GM12878 (cell line): ENCODE results near the gene SMIM35. TPM values are rescaled to one million over a fixed set of nuclear protein-coding genes. Genes with fewer than 3 reads are reported as not detected.

Experiments
- ATF7 ChIP-seq: fragments of 450-650 bp; IDR thresholded peaks from 2 replicates; pipeline ENCODE4 v1.6.1; 2016; ENCODE audit warnings: low read depth, mild to moderate bottlenecking
- BACH1 ChIP-seq: fragments of 450-650 bp; IDR thresholded peaks from 2 replicates; pipeline ENCODE4 v1.6.1; 2017; ENCODE audit warnings: mild to moderate bottlenecking, borderline replicate concordance
- BCL11A ChIP-seq: IDR thresholded peaks from 2 replicates; pipeline ENCODE4 v1.6.1; 2011; ENCODE audit warnings: low read depth, low read length
- BHLHE40 ChIP-seq, 2 experiments: fragments of 450-650 bp in 1 of 2; IDR thresholded peaks; 2 replicates each; pipeline ENCODE4 v1.6.1; 2011 to 2017; ENCODE audit warnings: low read depth in 2 of 2, borderline replicate concordance in 1 of 2, improper control_type of control experiment in 1 of 2, low read length in 1 of 2, mild to moderate bottlenecking in 1 of 2
- CBX3 ChIP-seq: fragments of 200-600 bp; sonication (generic); IDR thresholded peaks from 2 replicates; pipeline ENCODE4 v1.6.1; 2016; ENCODE audit warnings: low read depth, borderline replicate concordance
- CEBPZ ChIP-seq: fragments of 150-350 bp; IDR thresholded peaks from 2 replicates; pipeline ENCODE4 v1.6.1; 2016; ENCODE audit warnings: low read depth, low read length
- EED ChIP-seq: sonication (generic); IDR thresholded peaks from 2 replicates; pipeline ENCODE4 v1.6.1; 2016; ENCODE audit warnings: antibody characterized with exemption, low read depth
- FOXM1 ChIP-seq: IDR thresholded peaks from 2 replicates; pipeline ENCODE4 v1.6.1; 2012; ENCODE audit warnings: low read depth, mild to moderate bottlenecking, inconsistent platforms, low read length, moderate library complexity
- HDAC2 ChIP-seq: fragments of 200-600 bp; sonication (generic); IDR thresholded peaks from 2 replicates; pipeline ENCODE4 v1.6.1; 2017
- MEF2A ChIP-seq: IDR thresholded peaks from 2 replicates; pipeline ENCODE4 v1.6.1; 2011; ENCODE audit warnings: low read depth, mild to moderate bottlenecking, low read length, moderate library complexity; ENCODE audit not compliant: insufficient read depth
- NFIC ChIP-seq: IDR thresholded peaks from 2 replicates; pipeline ENCODE4 v1.6.1; 2012; ENCODE audit warnings: low read depth, mild to moderate bottlenecking, inconsistent platforms, low read length, moderate library complexity
- NRF1 ChIP-seq: conservative IDR thresholded peaks from 2 replicates; pipeline ENCODE4 v1.6.1; 2011; ENCODE audit warnings: mild to moderate bottlenecking, low read depth, low read length, improper control_type of control experiment
- POLR2AphosphoS5 ChIP-seq: IDR thresholded peaks from 2 replicates; pipeline ENCODE4 v1.6.1; 2011; ENCODE audit warnings: mild to moderate bottlenecking, low read length, inconsistent platforms
- POU2F2 ChIP-seq: IDR thresholded peaks from 3 replicates; pipeline ENCODE4 v1.6.1; 2011; ENCODE audit warnings: low read depth, mild to moderate bottlenecking, low read length, borderline replicate concordance
- RCOR1 ChIP-seq: conservative IDR thresholded peaks from 2 replicates; pipeline ENCODE4 v1.6.1; 2012; ENCODE audit warnings: low read depth, low read length, improper control_type of control experiment
- SMAD5 ChIP-seq: IDR thresholded peaks from 2 replicates; pipeline ENCODE4 v1.6.1; 2016; ENCODE audit warnings: antibody characterized with exemption, low read depth
- SP1 ChIP-seq: IDR thresholded peaks from one replicate; pipeline ENCODE4 v1.6.1; 2011; ENCODE audit warnings: low read depth, low read length
- TCF3 ChIP-seq: IDR thresholded peaks from 2 replicates; pipeline ENCODE4 v1.6.1; 2012; ENCODE audit warnings: low read depth, mild to moderate bottlenecking, low read length, borderline replicate concordance; ENCODE audit not compliant: insufficient read depth
- YBX1 ChIP-seq: fragments of 450-650 bp; IDR thresholded peaks from 2 replicates; pipeline ENCODE4 v1.6.1; 2016; ENCODE audit warnings: antibody characterized with exemption
- ZNF24 ChIP-seq: fragments of 450-650 bp; IDR thresholded peaks from 2 replicates; pipeline ENCODE4 v1.6.1; 2017; ENCODE audit warnings: antibody characterized with exemption, mild to moderate bottlenecking
- ZNF274 ChIP-seq: IDR thresholded peaks from one replicate; pipeline ENCODE4 v1.8.0; 2011; ENCODE audit not compliant: insufficient read length, insufficient read depth
- polyA plus RNA-seq, 11 experiments: library from polyadenylated mRNA; depleted of rRNA in 4 of 11; unstranded in 6 of 11; stranded (reverse) in 5 of 11; fragments of >200 nt; fragmentation: Nextera tagmentation in 4 of 11; fragmentation: Illumina TruSeq in 1 of 11; extraction: Ambion mirVana in 4 of 11; extraction: Trizol in 1 of 11; gene quantifications; 1 replicate in 1 of 11; 2 replicates in 10 of 11; pipeline versions ENCODE4 v1.2.1 to v1.2.3, GENCODE V29; 2011 to 2016; ENCODE audit warnings: inconsistent platforms in 2 of 11, missing spikeins in 2 of 11, low read depth in 1 of 11
- total RNA-seq, 4 experiments: library from RNA; depleted of rRNA in 3 of 4; stranded (reverse); fragments of >200 nt in 3 of 4; fragmentation: Illumina TruSeq in 1 of 4; extraction: Trizol in 1 of 4; gene quantifications; 2 replicates each; pipeline versions ENCODE4 v1.2.1 to v1.2.3, GENCODE V29; 2013 to 2021
- TF ChIP-seq, protein P1 (sequence below): IDR thresholded peaks from 2 replicates; pipeline ENCODE4 v1.6.1; 2011; ENCODE audit warnings: borderline replicate concordance, low read depth, mild to moderate bottlenecking, moderate library complexity, mixed read lengths, low read length; ENCODE audit not compliant: insufficient read depth; ENCODE audit errors: extremely low read length
- TF ChIP-seq, protein P2 (sequence below): fragments of 450-650 bp; IDR thresholded peaks from 2 replicates; pipeline ENCODE4 v1.6.1; 2017; ENCODE audit warnings: mild to moderate bottlenecking, moderate library complexity

The SMIM35 gene
- total and polyA plus RNA-seq, 10 of the 15 experiments (the other 5 are each of a cell fraction or from before 2014, with no cell fraction given): 0.02 to 1.1 (median 0.05) TPM; not detected in 5

GRCh38 chr11:117986981-117987574, 99.7 kb downstream of the SMIM35 start (continued):
- TF ChIP-seq YBX1 (no peak; the same call in 1 of the 2 replicates), NFIC (peak; percentile 82; the same call in 1 of the 2 replicates), HDAC2 (no peak), TCF3 (no peak), CEBPZ (no peak), POU2F2 (peak; percentile 67; the same call in 1 of the 3 replicates), SMAD5 (no peak), BACH1 (peak; percentile 45), BCL11A (0 out of 2 replicates have a peak, but pooled peaks have one; percentile 31), BHLHE40 (IDR thresholded peaks at IDR 0.05; ENCODE audit: borderline replicate concordance in 1 of 2, low read depth in 2 of 2, low read length in 1 of 2) (peak; percentile 97 to 99), ATF7 (peak; percentile 59; the same call in 1 of the 2 replicates), NRF1 (no peak), SP1 (no peak), POLR2AphosphoS5 (peak; percentile 17; the same call in 1 of the 2 replicates), ZNF274 (no peak), MEF2A (peak; percentile 32; the same call in 1 of the 2 replicates), CBX3 (no peak), FOXM1 (peak; percentile 36; the same call in 1 of the 2 replicates), RCOR1 (no peak), EED (peak; percentile 49), ZNF24 (no peak)
- TF ChIP-seq, protein P1, sequence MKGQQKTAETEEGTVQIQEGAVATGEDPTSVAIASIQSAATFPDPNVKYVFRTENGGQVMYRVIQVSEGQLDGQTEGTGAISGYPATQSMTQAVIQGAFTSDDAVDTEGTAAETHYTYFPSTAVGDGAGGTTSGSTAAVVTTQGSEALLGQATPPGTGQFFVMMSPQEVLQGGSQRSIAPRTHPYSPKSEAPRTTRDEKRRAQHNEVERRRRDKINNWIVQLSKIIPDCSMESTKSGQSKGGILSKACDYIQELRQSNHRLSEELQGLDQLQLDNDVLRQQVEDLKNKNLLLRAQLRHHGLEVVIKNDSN: peak; percentile 59
- TF ChIP-seq, protein P2, sequence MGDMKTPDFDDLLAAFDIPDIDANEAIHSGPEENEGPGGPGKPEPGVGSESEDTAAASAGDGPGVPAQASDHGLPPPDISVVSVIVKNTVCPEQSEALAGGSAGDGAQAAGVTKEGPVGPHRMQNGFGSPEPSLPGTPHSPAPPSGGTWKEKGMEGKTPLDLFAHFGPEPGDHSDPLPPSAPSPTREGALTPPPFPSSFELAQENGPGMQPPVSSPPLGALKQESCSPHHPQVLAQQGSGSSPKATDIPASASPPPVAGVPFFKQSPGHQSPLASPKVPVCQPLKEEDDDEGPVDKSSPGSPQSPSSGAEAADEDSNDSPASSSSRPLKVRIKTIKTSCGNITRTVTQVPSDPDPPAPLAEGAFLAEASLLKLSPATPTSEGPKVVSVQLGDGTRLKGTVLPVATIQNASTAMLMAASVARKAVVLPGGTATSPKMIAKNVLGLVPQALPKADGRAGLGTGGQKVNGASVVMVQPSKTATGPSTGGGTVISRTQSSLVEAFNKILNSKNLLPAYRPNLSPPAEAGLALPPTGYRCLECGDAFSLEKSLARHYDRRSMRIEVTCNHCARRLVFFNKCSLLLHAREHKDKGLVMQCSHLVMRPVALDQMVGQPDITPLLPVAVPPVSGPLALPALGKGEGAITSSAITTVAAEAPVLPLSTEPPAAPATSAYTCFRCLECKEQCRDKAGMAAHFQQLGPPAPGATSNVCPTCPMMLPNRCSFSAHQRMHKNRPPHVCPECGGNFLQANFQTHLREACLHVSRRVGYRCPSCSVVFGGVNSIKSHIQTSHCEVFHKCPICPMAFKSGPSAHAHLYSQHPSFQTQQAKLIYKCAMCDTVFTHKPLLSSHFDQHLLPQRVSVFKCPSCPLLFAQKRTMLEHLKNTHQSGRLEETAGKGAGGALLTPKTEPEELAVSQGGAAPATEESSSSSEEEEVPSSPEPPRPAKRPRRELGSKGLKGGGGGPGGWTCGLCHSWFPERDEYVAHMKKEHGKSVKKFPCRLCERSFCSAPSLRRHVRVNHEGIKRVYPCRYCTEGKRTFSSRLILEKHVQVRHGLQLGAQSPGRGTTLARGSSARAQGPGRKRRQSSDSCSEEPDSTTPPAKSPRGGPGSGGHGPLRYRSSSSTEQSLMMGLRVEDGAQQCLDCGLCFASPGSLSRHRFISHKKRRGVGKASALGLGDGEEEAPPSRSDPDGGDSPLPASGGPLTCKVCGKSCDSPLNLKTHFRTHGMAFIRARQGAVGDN: 0 out of 2 replicates have a peak, but pooled peaks have one; percentile 15
